Transverse colon (tissue), 4 donors: Measurements from ENCODE around the gene TEX11. TPM values are rescaled to one million over a fixed set of nuclear protein-coding genes. Genes with fewer than 3 reads are reported as not detected.
"Not testable (repeated sequence)": the region's sequence is repeated elsewhere in the genome, so short reads cannot be mapped to it uniquely, and the experiment has no call there.

ENCODE experiments used
- DNase-seq: peaks from one replicate; pipeline ENCODE4 v3.0.0-alpha.2; 2019
- H3K27ac ChIP-seq, 4 donors: fragments of 200-600 bp; sonication (generic); 2 replicates each; pipeline ENCODE4 v1.5.1; 2016 to 2018; ENCODE audit warnings: inconsistent platforms in 4 of 4
- H3K27me3 ChIP-seq: fragments of 200-600 bp; sonication (generic); 2 replicates; pipeline ENCODE4 v1.5.1; 2017; ENCODE audit warnings: inconsistent platforms
- H3K36me3 ChIP-seq, 4 donors: fragments of 200-600 bp; sonication (generic); 2 replicates each; pipeline ENCODE4 v1.5.1; 2017 to 2019; ENCODE audit warnings: inconsistent platforms in 4 of 4
- H3K4me1 ChIP-seq, 4 donors: fragments of 200-600 bp; sonication (generic); 2 replicates each; pipeline ENCODE4 v1.5.1; 2017 to 2020; ENCODE audit warnings: inconsistent platforms in 4 of 4
- H3K4me3 ChIP-seq, 4 donors: fragments of 200-600 bp; sonication (generic); 1 replicate in 1 of 4; 2 replicates in 3 of 4; pipeline versions ENCODE4 v1.5.1 to v1.6.1; 2017 to 2019; ENCODE audit warnings: inconsistent platforms in 4 of 4
- H3K9me3 ChIP-seq, 2 donors: fragments of 200-600 bp; sonication (generic); 2 replicates each; pipeline ENCODE4 v1.5.1; 2017 to 2019; ENCODE audit warnings: inconsistent platforms in 2 of 2
- EP300 ChIP-seq: sonication (generic); formaldehyde crosslinking; IDR thresholded peaks from one replicate; pipeline ENCODE4 v1.6.1; 2017; ENCODE audit warnings: antibody characterized with exemption, low read depth
- POLR2A ChIP-seq: fragments of 450-650 bp; IDR thresholded peaks from one replicate; pipeline ENCODE4 v1.6.1; 2016; ENCODE audit warnings: antibody characterized with exemption, mild to moderate bottlenecking, moderate library complexity
- POLR2AphosphoS5 ChIP-seq, 3 donors: sonication (generic); formaldehyde crosslinking; IDR thresholded peaks; one replicate each; pipeline ENCODE4 v1.6.1; 2016; ENCODE audit warnings: antibody characterized with exemption in 3 of 3
- WGBS, 2 donors: methylation state at CpG; one replicate each; pipeline ENCODE4 v1.1.5; 2018; ENCODE audit warnings: low coverage in 1 of 2; 5-methylcytosine and 5-hydroxymethylcytosine counted together
- in situ Hi-C, 4 donors: fragments of 200-750 bp; cut with MboI; loops; one replicate each; pipeline versions ENCODE4 v1.15.0 to v1.15.1; 2017; ENCODE audit warnings: low sequenced_read_pairs in 3 of 4, low pct_ligation_motif_present in 1 of 4, low pct_unique_long_range_greater_than_20kb in 1 of 4
- intact Hi-C: fragments of 100-400 bp; cut with DNase I; formaldehyde crosslinking; loops from one replicate; pipeline ENCODE4 v1.15.1; 2023; ENCODE audit warnings: low total_unique reads
- total RNA-seq, 4 donors: library from RNA; depleted of rRNA; stranded (reverse); fragments of >200 nt; gene quantifications; one replicate each; pipeline ENCODE4 v1.1.0, GENCODE V29; 2016
- TF ChIP-seq, protein P1 (sequence below), 5 experiments: fragments of 200-600 bp in 3 of 5; fragments of 450-650 bp in 2 of 5; sonication (generic) in 3 of 5; IDR thresholded peaks; 1 replicate in 2 of 5; 2 replicates in 3 of 5; pipeline ENCODE4 v1.5.1; 2016 to 2017; ENCODE audit warnings: antibody characterized with exemption in 5 of 5, inconsistent platforms in 3 of 5, mild to moderate bottlenecking in 2 of 5, moderate library complexity in 1 of 5

TEX11 gene
- total RNA-seq, 4 donors from 2014 or later = 0.27 to 0.79 TPM; not detected in 2

DNA sequence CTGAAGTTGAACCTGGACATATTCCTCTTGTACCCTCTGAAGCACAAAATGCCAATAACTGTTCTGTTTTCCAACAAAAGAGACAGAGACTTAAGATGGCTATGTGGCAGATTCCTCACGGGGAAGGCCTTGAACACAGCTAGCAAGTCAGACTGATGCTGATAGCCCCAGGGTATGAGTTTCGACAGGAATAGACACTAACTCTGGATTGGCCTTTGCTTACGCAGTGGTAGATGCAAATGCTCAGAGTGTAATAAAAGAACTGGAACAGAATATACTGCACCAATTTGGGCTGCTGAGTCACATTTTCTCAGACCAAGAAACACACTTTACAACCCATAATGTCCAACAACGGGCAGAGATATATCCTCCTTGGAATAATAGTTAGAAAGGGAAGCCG, 290.0 kb downstream of the TEX11 start:
- WGBS, 2 donors = 73 to 77% methylated on average over 3 to 5 of the region's 5 CpGs
- H3K27ac ChIP-seq = no peak overlapping the region
- in situ Hi-C loops (no loop called here), intact Hi-C loops (no loop called here)
- H3K4me1 ChIP-seq = no peaks in the 10 kb centered on the region
- DNase-seq = no peak
- TF ChIP-seq, protein P1, sequence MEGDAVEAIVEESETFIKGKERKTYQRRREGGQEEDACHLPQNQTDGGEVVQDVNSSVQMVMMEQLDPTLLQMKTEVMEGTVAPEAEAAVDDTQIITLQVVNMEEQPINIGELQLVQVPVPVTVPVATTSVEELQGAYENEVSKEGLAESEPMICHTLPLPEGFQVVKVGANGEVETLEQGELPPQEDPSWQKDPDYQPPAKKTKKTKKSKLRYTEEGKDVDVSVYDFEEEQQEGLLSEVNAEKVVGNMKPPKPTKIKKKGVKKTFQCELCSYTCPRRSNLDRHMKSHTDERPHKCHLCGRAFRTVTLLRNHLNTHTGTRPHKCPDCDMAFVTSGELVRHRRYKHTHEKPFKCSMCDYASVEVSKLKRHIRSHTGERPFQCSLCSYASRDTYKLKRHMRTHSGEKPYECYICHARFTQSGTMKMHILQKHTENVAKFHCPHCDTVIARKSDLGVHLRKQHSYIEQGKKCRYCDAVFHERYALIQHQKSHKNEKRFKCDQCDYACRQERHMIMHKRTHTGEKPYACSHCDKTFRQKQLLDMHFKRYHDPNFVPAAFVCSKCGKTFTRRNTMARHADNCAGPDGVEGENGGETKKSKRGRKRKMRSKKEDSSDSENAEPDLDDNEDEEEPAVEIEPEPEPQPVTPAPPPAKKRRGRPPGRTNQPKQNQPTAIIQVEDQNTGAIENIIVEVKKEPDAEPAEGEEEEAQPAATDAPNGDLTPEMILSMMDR (IDR thresholded peaks at IDR 0.05) = no peak
- TF ChIP-seq POLR2AphosphoS5 (IDR thresholded peaks at IDR 0.05) (no peak), POLR2A (no peak), EP300 (no peak)
- no peaks in the 10 kb centered on the region for H3K36me3 ChIP-seq
- H3K4me3 ChIP-seq = no peak overlapping the region
- no peaks in the 10 kb centered on the region for H3K9me3 ChIP-seq
- H3K27me3 ChIP-seq = no peaks in the 10 kb centered on the region

DNA sequence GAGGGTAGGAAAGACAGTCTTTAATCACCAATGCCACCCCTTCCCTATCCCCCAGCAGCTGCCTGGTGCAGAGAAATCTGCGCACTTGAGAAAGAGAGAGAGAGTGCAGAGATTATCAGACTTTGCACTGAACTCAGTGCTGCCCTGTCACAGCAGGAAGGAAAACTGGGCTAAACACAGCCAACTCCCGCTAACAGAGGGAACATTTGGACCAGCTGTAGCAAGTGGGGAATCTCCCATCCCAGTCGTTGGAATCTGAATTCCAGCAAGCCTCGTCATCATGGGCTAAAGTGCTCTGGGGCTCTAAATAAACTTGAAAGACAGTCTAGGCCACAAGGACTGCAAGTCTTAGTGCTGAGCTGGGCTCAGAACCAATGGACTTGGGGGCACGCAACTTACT, 295.2 kb downstream of the TEX11 start:
- no peak for DNase-seq
- TF ChIP-seq POLR2A (no peak), EP300 (no peak), POLR2AphosphoS5 (IDR thresholded peaks at IDR 0.05) (no peak)
- TF ChIP-seq, protein P1 (IDR thresholded peaks at IDR 0.05) = no peak

DNA sequence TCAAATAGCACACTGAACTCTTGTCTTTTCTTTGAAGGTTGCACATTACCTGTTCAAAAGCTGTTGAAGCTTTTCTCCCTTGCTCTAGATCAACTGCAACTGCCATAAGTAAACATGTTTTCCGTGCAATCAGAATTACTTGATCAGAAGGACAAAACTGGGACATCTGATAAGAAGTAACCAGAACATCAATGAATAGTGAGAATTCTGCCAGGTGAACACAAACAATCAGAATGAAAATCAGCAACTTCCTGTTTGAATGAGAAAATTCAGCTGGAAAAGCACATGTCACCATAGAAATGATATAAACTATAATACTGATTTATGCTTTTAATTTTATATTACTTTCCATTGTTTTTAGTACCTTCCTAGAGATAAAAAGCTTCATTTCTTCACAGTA, 303.2 kb downstream of the TEX11 start:
- H3K4me1 ChIP-seq = no peaks in the 10 kb centered on the region
- DNase-seq = no peak
- no peaks in the 10 kb centered on the region for H3K9me3 ChIP-seq
- in situ Hi-C loops = no loop called here
- intact Hi-C loops = no loop called here
- no peaks in the 10 kb centered on the region for H3K27me3 ChIP-seq
- H3K27ac ChIP-seq = no peak overlapping the region
- TF ChIP-seq, protein P1 (IDR thresholded peaks at IDR 0.05) = no peak
- TF ChIP-seq POLR2AphosphoS5 (IDR thresholded peaks at IDR 0.05) (no peak), EP300 (no peak), POLR2A (no peak)
- WGBS, 2 donors = 57% methylated on average over 1 of the region's 1 CpG; no CpG with 5 or more reads in 1 of the 2 donors
- H3K4me3 ChIP-seq = no peak overlapping the region
- no peaks in the 10 kb centered on the region for H3K36me3 ChIP-seq

More for the DNA sequence above, 295.2 kb downstream of the TEX11 start:
- Histone ChIP-seq H3K4me3 (no peak overlapping the region), H3K4me1 (no peaks in the 10 kb centered on the region), H3K36me3 (no peaks in the 10 kb centered on the region), H3K9me3 (no peaks in the 10 kb centered on the region), H3K27ac (peak overlapping the region in 1 of 4 donors; percentile 3), H3K27me3 (no peaks in the 10 kb centered on the region)
- intact Hi-C loops (no loop called here), in situ Hi-C loops (no loop called here)
- WGBS, 2 donors = 64% methylated on average over 5 of the region's 5 CpGs; no CpG with 5 or more reads in 1 of the 2 donors

DNA sequence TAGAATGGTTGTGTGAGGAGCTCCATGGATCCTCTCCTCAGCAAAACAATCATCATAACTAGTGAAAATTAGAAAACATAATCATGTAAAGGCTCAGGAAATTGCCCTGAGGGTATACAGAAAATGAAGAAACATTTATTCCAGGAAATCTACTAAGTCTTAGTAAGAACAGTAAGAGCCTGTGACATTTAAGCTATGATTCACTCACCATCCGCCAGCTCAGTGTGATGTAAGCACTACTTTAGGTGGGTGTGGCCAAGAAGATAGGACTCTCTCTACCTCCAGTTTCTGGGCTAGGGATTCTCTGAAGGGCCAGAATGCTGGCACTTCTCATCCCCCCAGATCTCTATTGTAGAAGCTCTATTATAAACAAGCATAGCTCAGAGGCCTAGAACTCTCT, 316.4 kb downstream of the TEX11 start:
- 50% methylated on average over 1 of the region's 1 CpG; no CpG with 5 or more reads in 1 of the 2 donors for WGBS, 2 donors
- DNase-seq = no peak
- no peaks in the 10 kb centered on the region for H3K27me3 ChIP-seq
- intact Hi-C loops = no loop called here
- TF ChIP-seq POLR2A (no peak), POLR2AphosphoS5 (IDR thresholded peaks at IDR 0.05) (no peak), EP300 (no peak)
- TF ChIP-seq, protein P1 (IDR thresholded peaks at IDR 0.05) = no peak
- in situ Hi-C loops = no loop called here
- no peaks in the 10 kb centered on the region for H3K4me1 ChIP-seq
- H3K27ac ChIP-seq = no peak overlapping the region
- H3K36me3 ChIP-seq = no peaks in the 10 kb centered on the region
- H3K4me3 ChIP-seq = no peak overlapping the region
- no peaks in the 10 kb centered on the region for H3K9me3 ChIP-seq

DNA sequence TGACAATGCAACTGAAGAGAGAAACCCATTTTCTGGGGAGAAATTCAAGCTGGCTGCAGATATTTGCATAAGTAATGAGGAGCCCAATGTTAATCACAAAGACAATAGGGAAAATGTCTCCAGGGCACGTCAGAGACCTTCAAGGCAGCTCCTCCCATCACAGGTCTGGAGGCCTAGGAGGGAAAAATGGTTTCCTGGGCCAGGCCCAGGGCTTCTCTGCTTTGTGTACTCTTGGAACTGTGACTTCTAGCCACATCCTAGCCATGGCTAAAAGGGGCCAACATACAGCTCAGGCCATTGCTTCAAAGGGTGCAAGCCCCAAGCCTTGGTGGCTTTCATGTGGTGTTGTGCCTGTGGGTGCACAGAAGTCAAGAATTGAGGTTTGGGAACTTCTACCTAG, 321.4 kb downstream of the TEX11 start:
- in situ Hi-C loops, H3K27me3 ChIP-seq, H3K4me3 ChIP-seq, intact Hi-C loops, H3K27ac ChIP-seq, H3K4me1 ChIP-seq, DNase-seq, H3K9me3 ChIP-seq, H3K36me3 ChIP-seq: not testable (repeated sequence)
- WGBS, 2 donors = 13% methylated on average over 1 of the region's 1 CpG; no CpG with 5 or more reads in 1 of the 2 donors
